HG03460 (cell line): ENCODE measurements around the gene EPC1.
"Not testable (repeated sequence)": the region's sequence is repeated elsewhere in the genome, so short reads cannot be mapped to it uniquely, and the experiment has no call there.

Source experiments
- ATAC-seq: cut with Tn5 transposase; IDR thresholded peaks from one replicate; pipeline ENCODE4 v1.9.1; 2021; ENCODE audit not compliant: unreplicated experiment

Gene EPC1

GRCh38 chr10:32295027-32295426 is 51.9 kb downstream of the EPC1 start:
- ATAC-seq = no peak

- no peak for ATAC-seq
Measured at GRCh38 chr10:32293581-32293980, 53.4 kb downstream of the EPC1 start.

GRCh38 chr10:32279795-32280194 is 67.2 kb downstream of the EPC1 start:
- no peak for ATAC-seq

GRCh38 chr10:32273336-32273735 is 73.6 kb downstream of the EPC1 start:
- no peak for ATAC-seq

- no peak for ATAC-seq
Measured at GRCh38 chr10:32271617-32272016, 75.3 kb downstream of the EPC1 start.

GRCh38 chr10:32269343-32270100 is 77.4 kb downstream of the EPC1 start:
- no peak for ATAC-seq

- no peak for ATAC-seq
Measured at GRCh38 chr10:32268788-32269187, 78.2 kb downstream of the EPC1 start.

GRCh38 chr10:32266979-32267378 is 80.0 kb downstream of the EPC1 start:
- no peak for ATAC-seq

GRCh38 chr10:32266566-32266965 is 80.4 kb downstream of the EPC1 start:
- ATAC-seq = no peak

- no peak for ATAC-seq
Measured at GRCh38 chr10:32265756-32266155, 81.2 kb downstream of the EPC1 start.

GRCh38 chr10:32263300-32263699 is 83.7 kb downstream of the EPC1 start:
- ATAC-seq = no peak

GRCh38 chr10:32259551-32259950 is 87.4 kb downstream of the EPC1 start:
- ATAC-seq = no peak

GRCh38 chr10:32256613-32257437 is 90.1 kb downstream of the EPC1 start:
- peak; percentile 52 for ATAC-seq

GRCh38 chr10:32253821-32254220 is 93.1 kb downstream of the EPC1 start:
- ATAC-seq = no peak

GRCh38 chr10:32253276-32253675 is 93.7 kb downstream of the EPC1 start:
- ATAC-seq = no peak

- not testable (repeated sequence) for ATAC-seq
Measured at GRCh38 chr10:32250489-32250888, 96.5 kb downstream of the EPC1 start.

- no peak for ATAC-seq
Measured at GRCh38 chr10:32246685-32247084, 100.3 kb downstream of the EPC1 start.

GRCh38 chr10:32245760-32246159 is 101.2 kb downstream of the EPC1 start:
- ATAC-seq = no peak

GRCh38 chr10:32244421-32245207 is 102.3 kb downstream of the EPC1 start:
- ATAC-seq = no peak

- no peak for ATAC-seq
Measured at GRCh38 chr10:32244011-32244410, 102.9 kb downstream of the EPC1 start.

- no peak for ATAC-seq
Measured at GRCh38 chr10:32241946-32242345, 105.0 kb downstream of the EPC1 start.
